Ishikawa (cell line): ENCODE results near the gene FOXP1.

Source experiments
- CEBPB ChIP-seq: IDR thresholded peaks from 2 replicates; pipeline ENCODE4 v1.6.1; 2012
- EP300 ChIP-seq: IDR thresholded peaks from 2 replicates; pipeline ENCODE4 v1.6.1; 2012; ENCODE audit warnings: borderline replicate concordance
- TAF1 ChIP-seq: IDR thresholded peaks from 2 replicates; pipeline ENCODE4 v1.6.1; 2012; ENCODE audit warnings: low read depth, mild to moderate bottlenecking
- ZBTB7A ChIP-seq: IDR thresholded peaks from 2 replicates; pipeline ENCODE4 v1.6.1; 2012; ENCODE audit warnings: low read depth
- TF ChIP-seq, protein P1 (sequence below): IDR thresholded peaks from 2 replicates; pipeline ENCODE4 v1.6.1; 2012; ENCODE audit warnings: low read depth, mild to moderate bottlenecking

DNA sequence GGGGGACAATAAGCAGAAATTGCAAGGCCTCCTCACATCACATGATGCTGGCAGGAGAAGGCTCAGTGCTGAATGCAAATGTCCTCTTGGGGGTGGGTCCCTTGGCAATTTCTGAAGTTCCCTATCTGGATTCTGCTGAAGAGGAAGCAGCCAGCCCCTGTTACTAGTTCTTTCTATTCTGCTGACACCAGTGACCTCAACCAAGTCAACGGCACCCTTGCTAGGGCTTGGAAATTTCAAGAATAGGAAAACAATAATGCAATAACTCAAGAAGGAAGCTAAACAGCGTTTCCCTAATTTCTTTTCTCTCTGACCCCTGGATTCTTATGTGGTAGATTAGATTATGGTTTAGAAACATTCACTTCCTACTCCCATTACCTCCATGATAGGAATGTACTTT is 46.2 kb upstream of the FOXP1 start:
- TF ChIP-seq TAF1 (no peak), CEBPB (no peak), EP300 (no peak), ZBTB7A (no peak)
- TF ChIP-seq, protein P1, sequence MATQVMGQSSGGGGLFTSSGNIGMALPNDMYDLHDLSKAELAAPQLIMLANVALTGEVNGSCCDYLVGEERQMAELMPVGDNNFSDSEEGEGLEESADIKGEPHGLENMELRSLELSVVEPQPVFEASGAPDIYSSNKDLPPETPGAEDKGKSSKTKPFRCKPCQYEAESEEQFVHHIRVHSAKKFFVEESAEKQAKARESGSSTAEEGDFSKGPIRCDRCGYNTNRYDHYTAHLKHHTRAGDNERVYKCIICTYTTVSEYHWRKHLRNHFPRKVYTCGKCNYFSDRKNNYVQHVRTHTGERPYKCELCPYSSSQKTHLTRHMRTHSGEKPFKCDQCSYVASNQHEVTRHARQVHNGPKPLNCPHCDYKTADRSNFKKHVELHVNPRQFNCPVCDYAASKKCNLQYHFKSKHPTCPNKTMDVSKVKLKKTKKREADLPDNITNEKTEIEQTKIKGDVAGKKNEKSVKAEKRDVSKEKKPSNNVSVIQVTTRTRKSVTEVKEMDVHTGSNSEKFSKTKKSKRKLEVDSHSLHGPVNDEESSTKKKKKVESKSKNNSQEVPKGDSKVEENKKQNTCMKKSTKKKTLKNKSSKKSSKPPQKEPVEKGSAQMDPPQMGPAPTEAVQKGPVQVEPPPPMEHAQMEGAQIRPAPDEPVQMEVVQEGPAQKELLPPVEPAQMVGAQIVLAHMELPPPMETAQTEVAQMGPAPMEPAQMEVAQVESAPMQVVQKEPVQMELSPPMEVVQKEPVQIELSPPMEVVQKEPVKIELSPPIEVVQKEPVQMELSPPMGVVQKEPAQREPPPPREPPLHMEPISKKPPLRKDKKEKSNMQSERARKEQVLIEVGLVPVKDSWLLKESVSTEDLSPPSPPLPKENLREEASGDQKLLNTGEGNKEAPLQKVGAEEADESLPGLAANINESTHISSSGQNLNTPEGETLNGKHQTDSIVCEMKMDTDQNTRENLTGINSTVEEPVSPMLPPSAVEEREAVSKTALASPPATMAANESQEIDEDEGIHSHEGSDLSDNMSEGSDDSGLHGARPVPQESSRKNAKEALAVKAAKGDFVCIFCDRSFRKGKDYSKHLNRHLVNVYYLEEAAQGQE, result no peak
